ENCODE measurements around the gene ZBTB20.

ZBTB20 gene

GRCh38 chr3:115089481-115089880 lies 57.6 kb downstream of the ZBTB20 start:
- no peak for DNase-seq (ENCODE audit: low read depth, low spot score)

GRCh38 chr3:115087512-115087911 lies 59.6 kb downstream of the ZBTB20 start:
- no peak for DNase-seq (ENCODE audit: low read depth, low spot score)

GRCh38 chr3:115086344-115086743 lies 60.7 kb downstream of the ZBTB20 start:
- no peak for DNase-seq (ENCODE audit: low read depth, low spot score)

DNA sequence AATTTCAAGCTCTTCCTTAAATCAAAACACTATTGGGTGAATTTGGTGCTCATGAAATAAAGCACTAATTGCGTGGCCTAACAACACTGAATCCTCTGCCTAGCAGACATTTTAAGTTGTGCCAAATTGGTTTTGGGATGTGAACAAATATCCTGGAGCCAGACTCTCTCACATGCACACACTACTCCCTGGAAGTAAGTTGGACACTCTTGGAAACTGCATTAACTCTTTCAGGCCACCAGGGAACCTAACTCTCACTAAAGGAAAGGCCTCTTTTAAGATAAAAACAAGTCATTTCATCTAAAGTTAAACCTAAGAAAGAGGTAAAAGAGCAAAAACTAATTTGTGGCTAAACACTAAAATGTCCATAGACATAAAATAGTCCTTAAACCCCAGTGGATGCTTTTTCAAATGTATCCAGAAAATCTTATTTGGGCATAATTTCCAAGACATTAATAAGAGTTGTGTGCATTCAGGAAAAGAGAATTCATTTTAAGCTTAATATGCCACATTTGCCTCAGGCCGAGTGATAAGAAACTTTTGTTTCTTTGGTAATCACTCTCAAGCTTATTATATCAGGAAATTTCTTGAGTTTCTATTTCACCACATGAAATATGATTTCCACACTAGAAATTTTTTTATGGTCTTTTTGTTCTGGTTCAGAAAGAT lies 61.8 kb downstream of the ZBTB20 start:
- no peak for DNase-seq (ENCODE audit: low read depth, low spot score)

DNA sequence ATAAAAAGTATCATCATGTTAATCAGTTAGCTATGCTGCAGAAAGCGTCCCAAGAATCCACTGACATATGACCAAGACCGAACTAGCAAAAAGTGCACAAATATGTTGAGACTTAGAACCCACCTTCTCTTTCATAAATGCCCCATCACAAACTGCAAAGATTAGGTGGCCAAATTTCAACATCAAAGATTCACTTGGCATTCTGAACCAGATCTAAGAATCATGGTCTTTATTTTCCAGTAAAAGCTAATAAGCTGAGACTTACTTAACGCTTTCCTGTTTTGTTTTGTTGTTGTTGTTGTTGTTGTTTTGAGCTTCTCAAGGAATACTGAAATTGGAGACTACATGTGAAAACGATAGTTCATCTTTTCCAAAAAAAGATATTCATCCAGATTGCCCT lies 62.4 kb downstream of the ZBTB20 start:
- no peak for DNase-seq (ENCODE audit: low read depth, low spot score)

DNA sequence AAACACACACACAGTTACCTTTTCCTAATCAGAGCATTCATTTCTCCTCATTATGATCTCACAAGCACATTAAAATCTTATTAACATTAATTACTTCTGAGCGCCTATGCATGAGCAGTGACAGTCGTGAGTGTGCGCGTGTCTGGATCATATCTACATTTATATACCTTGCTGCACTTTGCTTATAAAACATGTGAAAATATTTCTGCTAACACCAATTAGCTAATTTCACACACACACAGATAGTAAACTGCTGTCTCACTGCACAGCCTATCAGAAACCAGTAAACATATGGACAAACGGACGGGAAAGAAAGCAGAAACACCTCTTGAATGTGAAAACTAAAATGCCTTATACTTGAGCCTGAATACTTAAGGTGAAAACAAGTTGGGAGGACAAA lies 64.8 kb downstream of the ZBTB20 start:
- DNase-seq (ENCODE audit: low read depth, low spot score) = no peak

GRCh38 chr3:115081444-115081843 lies 65.6 kb downstream of the ZBTB20 start:
- DNase-seq (ENCODE audit: low read depth, low spot score) = no peak

GRCh38 chr3:115077501-115078250 lies 69.4 kb downstream of the ZBTB20 start:
- no peak for DNase-seq (ENCODE audit: low read depth, low spot score)

GRCh38 chr3:115074502-115074901 lies 72.6 kb downstream of the ZBTB20 start:
- DNase-seq (ENCODE audit: low read depth, low spot score) = no peak

- DNase-seq (ENCODE audit: low read depth, low spot score) = no peak
Measured at GRCh38 chr3:115072265-115073021, 74.6 kb downstream of the ZBTB20 start.

- DNase-seq (ENCODE audit: low read depth, low spot score) = no peak
Measured at GRCh38 chr3:115071601-115072000, 75.5 kb downstream of the ZBTB20 start.

- DNase-seq (ENCODE audit: low read depth, low spot score) = no peak
Measured at GRCh38 chr3:115071166-115071565, 75.9 kb downstream of the ZBTB20 start.

GRCh38 chr3:115068799-115069198 lies 78.3 kb downstream of the ZBTB20 start:
- no peak for DNase-seq (ENCODE audit: low read depth, low spot score)

GRCh38 chr3:115062412-115062956 lies 84.6 kb downstream of the ZBTB20 start:
- DNase-seq (ENCODE audit: low read depth, low spot score) = no peak

DNA sequence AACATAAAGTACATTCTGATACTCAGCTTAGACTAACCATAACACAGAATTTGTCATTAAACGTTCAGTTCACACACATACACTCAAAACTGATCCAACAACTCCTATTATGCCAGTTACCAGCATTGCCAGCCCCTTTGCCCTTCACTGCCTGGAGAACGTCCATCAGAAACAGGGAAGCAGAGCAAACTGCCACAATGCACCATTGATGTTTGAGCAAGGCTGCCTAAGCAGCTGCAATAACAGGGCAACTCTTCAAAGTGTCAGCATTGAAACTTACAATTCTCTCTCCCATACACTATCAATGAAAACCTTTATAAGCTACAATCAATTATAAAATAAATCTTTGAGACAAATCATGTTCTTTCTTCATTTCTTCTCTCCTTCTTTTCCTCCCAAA lies 85.1 kb downstream of the ZBTB20 start:
- no peak for DNase-seq (ENCODE audit: low read depth, low spot score)

- DNase-seq (ENCODE audit: low read depth, low spot score) = no peak
Measured at GRCh38 chr3:115052906-115053305, 94.2 kb downstream of the ZBTB20 start.

DNA sequence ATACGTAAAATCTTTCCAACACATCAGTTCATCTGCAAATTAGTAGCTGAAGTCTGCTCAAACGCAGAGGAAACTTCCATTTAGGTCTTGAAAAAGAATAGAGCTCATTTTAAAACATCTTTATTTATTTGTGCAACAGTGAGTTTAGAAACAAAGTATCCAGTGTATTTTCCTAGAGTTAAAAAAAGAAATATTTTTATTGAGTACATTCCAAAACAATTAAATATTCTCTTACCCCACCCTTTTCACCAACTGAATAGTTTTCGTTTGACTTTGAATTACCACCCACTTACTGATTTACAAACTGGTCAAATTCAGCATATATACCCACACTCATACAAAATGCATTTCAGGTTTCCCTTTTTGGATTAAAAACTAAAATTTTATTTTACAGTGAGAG lies 104.7 kb downstream of the ZBTB20 start:
- no peak for DNase-seq (ENCODE audit: low read depth, low spot score)

DNA sequence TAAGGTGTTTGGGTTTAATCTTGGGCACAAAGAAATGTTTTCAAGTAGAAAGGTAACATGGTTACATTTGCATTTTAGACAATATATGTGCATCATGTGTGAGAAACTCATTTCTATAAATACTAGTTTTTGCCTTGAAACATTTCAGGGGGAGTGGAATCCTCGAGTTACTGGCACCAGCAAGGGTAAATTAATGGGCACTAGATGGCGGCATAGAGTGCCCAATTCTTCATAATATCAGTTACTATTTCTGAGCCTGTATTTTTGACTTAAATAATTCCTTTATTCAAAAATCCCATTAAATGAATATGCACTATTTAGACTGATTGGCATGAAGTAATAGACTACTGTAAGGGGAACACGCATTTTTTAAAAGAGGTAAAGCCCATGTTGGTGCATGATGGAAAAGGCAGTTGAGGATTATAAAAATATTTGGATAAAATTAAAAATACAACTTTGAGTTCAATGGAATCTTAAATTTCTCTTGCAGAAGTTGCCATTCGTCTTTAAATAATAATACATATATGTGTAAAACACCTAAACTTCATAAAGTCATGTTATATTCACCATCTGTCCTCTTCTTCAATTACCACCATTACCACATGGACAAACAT lies 106.3 kb downstream of the ZBTB20 start:
- DNase-seq (ENCODE audit: low read depth, low spot score) = no peak

- DNase-seq (ENCODE audit: low read depth, low spot score) = no peak
Measured at GRCh38 chr3:115040246-115040645, 106.8 kb downstream of the ZBTB20 start.

- no peak for DNase-seq (ENCODE audit: low read depth, low spot score)
Measured at GRCh38 chr3:115038817-115039216, 108.3 kb downstream of the ZBTB20 start.

DNA sequence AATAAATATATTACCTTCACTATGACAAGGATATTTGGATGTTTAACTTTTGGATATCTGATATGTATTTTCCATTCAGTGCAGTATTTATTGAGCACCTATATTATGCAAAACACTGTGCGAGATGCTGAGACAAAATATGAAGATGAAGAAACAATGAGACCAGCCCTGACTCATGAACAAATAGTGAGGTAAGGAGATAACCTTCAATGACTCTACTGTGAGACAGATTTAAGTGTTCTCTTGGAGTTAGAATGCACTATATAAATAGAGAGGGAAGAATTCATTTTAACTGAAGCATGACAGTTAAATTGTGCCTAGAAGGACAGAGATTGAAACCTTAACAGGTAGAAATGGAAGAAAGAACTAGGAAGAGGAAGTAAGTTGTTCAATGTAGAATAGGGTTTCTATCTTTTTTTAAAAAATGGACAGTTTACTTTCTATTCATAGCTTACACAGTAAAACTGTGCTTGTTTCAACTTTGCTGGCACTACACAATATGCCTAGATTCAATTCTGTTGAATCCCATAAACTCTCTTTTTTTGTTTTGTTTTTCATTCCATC lies 124.2 kb downstream of the ZBTB20 start:
- DNase-seq (ENCODE audit: low read depth, low spot score) = no peak

DNA sequence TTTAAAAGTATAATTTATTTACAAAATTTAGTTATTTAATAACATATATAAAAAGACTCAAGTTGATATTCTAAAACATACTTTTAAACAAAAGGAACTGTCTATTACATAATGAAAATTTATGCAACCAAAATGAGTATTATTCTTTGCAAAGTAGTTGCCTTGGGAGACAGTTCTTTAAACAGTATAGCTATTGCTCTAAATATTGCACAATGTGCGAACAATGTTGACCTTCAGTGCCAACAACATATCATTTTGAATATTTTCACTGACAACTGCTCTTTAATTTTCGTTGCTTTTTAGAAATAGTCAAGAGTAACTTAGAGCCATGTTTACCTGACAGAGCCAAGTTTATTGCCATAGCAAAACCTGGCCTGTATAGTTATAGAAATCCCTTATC lies 124.9 kb downstream of the ZBTB20 start:
- no peak for DNase-seq (ENCODE audit: low read depth, low spot score)
